ENCODE data around the gene PTAFR. TPM values are rescaled to one million over a fixed set of nuclear protein-coding genes. Genes with fewer than 3 reads are reported as not detected.

PTAFR gene
- total RNA-seq, 4 donors from 2014 or later, result 2.7 to 10.2 (median 6.8) TPM

DNA sequence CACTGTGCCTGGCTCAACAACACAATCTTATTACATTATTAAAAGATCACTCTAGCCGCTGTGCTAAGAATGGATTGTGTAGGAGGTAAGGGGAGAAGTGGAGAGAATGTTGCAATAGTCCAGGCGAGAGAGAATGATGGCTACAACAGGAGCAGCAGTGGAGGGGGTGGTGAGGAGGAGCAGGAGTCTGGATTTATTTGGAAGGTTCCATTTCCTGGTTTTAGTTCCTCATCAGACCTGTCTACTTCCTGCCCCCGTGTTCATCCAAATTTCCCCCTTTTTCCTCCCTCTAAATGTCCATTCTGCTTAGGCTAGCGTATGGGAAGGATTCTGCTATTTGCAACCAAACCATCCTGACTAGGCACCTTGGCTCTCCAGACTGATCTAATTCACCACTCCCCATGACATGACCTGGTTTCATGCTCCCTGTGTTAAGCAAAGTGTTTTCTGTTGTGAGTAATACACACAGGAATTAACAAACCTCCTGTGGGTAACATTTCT lies 53.0 kb downstream of the PTAFR start:
- 43 to 49% methylated on average over 4 of the region's 4 CpGs for WGBS, 2 donors
- no peak overlapping the region for H3K4me3 ChIP-seq (ENCODE audit: low read depth, poor library complexity, severe bottlenecking)
- no peak for TF ChIP-seq POLR2A (IDR thresholded peaks at IDR 0.05)
- TF ChIP-seq, protein P1, sequence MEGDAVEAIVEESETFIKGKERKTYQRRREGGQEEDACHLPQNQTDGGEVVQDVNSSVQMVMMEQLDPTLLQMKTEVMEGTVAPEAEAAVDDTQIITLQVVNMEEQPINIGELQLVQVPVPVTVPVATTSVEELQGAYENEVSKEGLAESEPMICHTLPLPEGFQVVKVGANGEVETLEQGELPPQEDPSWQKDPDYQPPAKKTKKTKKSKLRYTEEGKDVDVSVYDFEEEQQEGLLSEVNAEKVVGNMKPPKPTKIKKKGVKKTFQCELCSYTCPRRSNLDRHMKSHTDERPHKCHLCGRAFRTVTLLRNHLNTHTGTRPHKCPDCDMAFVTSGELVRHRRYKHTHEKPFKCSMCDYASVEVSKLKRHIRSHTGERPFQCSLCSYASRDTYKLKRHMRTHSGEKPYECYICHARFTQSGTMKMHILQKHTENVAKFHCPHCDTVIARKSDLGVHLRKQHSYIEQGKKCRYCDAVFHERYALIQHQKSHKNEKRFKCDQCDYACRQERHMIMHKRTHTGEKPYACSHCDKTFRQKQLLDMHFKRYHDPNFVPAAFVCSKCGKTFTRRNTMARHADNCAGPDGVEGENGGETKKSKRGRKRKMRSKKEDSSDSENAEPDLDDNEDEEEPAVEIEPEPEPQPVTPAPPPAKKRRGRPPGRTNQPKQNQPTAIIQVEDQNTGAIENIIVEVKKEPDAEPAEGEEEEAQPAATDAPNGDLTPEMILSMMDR (IDR thresholded peaks at IDR 0.05), result no peak
- intact Hi-C loops (cut with DNase I; ENCODE audit: low total_unique reads), result no loop called here
- no peak for DNase-seq (ENCODE audit: low spot score in 2 of 2)

DNA sequence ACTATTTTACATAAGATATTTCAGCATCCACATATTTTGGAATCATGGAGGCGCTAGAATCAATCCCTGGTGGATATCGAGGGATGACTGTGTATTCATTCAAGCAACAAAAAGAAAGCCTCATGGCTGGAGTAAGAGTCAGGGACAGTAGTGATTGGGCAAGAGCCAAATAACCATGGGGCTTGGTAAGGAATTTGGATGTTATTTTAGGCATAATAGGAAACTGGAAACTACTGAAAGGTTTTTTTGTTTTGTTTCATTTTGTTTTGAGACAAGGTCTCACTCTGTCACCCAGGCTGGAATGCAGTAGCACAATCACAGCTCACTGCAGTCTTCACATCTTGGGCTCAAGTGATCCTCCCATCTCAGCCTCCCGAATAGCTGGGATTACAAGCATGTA lies 54.3 kb downstream of the PTAFR start:
- no peak for DNase-seq (ENCODE audit: low spot score in 2 of 2)
- WGBS, 2 donors, result 79 to 84% methylated on average over 3 of the region's 3 CpGs
- intact Hi-C loops (cut with DNase I; ENCODE audit: low total_unique reads), result no loop called here
- TF ChIP-seq POLR2A (IDR thresholded peaks at IDR 0.05), result no peak
- TF ChIP-seq, protein P1 (IDR thresholded peaks at IDR 0.05), result no peak
- no peak overlapping the region for H3K4me3 ChIP-seq (ENCODE audit: low read depth, poor library complexity, severe bottlenecking)

DNA sequence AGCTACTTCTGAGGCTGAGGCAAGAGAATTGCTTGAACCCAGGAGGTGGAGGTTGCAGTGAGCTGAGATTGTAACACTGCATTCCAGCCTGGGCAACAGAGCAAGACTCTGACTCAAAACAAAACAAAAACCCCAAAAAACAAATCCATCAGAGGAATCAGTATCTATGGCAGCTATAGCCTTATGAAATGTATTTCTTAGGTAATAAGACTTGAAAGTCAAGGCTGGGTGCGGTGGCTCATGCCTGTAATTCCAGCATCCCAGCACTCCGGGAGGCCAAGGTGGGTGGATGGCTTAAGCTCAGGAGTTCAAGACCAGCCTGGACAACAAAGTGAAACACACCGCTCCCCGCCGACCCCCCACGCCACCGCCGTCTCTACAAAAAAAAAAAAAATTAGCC lies 56.9 kb downstream of the PTAFR start:
- no peak for DNase-seq (ENCODE audit: low spot score in 2 of 2)
- intact Hi-C loops (cut with DNase I; ENCODE audit: low total_unique reads), result no loop called here
- no peak overlapping the region for H3K4me3 ChIP-seq (ENCODE audit: low read depth, poor library complexity, severe bottlenecking)
- TF ChIP-seq, protein P1 (IDR thresholded peaks at IDR 0.05), result no peak
- no peak for TF ChIP-seq POLR2A (IDR thresholded peaks at IDR 0.05)
- 91 to 95% methylated on average over 8 of the region's 8 CpGs for WGBS, 2 donors

DNA sequence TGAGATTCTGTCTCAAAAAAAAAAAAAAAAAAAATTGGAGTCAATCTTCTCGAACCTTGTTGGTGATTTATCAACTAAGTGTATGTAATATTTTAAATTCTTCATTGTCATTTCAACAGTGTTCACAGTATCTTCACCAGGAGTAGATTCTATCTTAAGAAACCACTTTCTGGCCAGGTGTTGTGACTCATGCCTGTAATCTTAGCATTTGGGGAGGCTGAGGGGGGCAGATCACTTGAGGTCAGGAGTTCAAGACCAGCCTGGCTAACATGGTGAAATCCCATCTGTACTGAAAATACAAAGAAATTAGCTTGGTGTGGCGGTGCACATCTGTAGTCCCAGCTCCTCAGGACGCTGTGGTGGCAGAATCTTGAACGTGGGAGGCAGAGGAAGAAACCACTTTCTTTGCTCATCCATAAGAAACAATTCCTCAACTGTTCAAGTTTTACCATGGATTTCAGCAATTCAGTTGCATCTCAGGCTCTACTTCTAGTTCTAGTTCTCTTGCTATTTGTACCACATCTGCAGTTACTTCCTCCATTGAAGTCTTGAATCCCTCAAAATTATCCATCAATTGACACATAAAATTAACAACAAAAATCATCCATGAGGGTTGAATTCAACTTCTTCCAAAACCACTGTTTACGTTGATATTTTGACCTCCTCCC lies 57.7 kb downstream of the PTAFR start:
- DNase-seq (ENCODE audit: low spot score in 2 of 2), result no peak
- no peak overlapping the region for H3K4me3 ChIP-seq (ENCODE audit: low read depth, poor library complexity, severe bottlenecking)
- WGBS, 2 donors, result 80 to 83% methylated on average over 5 of the region's 5 CpGs
- TF ChIP-seq, protein P1 (IDR thresholded peaks at IDR 0.05), result no peak
- TF ChIP-seq POLR2A (IDR thresholded peaks at IDR 0.05), result no peak
- intact Hi-C loops (cut with DNase I; ENCODE audit: low total_unique reads), result no loop called here

DNA sequence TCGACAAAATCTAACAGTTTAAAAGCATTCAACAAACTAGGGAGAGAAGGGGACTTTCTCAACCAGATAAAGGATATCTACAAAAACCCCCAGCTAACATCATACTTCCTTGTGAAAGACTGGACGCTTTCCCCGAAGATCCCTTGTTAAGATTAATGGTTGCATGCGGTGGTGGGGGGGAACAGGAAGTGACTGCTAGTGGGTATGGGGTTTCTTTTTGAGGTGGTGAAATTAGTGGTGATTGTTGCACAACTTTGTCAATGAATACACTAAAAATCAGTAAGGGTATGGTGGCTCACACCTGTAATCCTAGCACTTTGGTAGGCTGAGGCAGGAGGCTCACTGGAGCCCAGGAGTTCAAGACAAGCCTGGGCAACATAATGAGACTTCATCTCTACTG lies 61.2 kb downstream of the PTAFR start:
- intact Hi-C loops (cut with DNase I; ENCODE audit: low total_unique reads), result no loop called here
- TF ChIP-seq, protein P1 (IDR thresholded peaks at IDR 0.05), result no peak
- no peak for TF ChIP-seq POLR2A (IDR thresholded peaks at IDR 0.05)
- DNase-seq (ENCODE audit: low spot score in 2 of 2), result no peak
- WGBS, 2 donors, result 59 to 74% methylated on average over 4 of the region's 4 CpGs
- H3K4me3 ChIP-seq (ENCODE audit: low read depth, poor library complexity, severe bottlenecking), result no peak overlapping the region

DNA sequence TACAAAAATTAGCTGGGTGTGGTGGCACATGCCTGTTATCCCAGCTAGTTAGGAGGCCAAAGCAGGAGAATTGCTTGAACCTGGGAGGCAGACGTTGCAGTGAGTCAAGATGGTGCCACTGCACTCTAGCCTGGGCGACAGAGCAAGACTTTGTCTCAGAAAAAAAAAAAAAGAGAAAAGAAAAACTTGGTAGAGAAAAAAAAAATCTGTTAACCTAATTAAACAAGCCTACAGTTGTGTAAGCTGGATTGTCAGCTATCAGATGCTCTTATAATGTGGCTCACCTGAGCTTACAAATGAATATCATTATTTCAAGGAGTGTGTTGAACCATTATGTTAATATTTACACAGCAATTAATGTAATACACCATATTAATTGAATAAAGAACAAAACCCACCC lies 61.6 kb downstream of the PTAFR start:
- TF ChIP-seq POLR2A (IDR thresholded peaks at IDR 0.05), result no peak
- TF ChIP-seq, protein P1 (IDR thresholded peaks at IDR 0.05), result no peak
- intact Hi-C loops (cut with DNase I; ENCODE audit: low total_unique reads), result no loop called here
- DNase-seq (ENCODE audit: low spot score in 2 of 2), result no peak
- WGBS, 2 donors, result 83% methylated on average over 2 of the region's 2 CpGs
- no peak overlapping the region for H3K4me3 ChIP-seq (ENCODE audit: low read depth, poor library complexity, severe bottlenecking)

Measured in lower leg skin (tissue), 4 donors.